Heart left ventricle (tissue), 13 donors: ENCODE data around the gene DNAJC8.

Source experiments
- CTCF ChIP-seq, 12 donors: fragments of 200-600 bp; sonication (generic) in 4 of 12; IDR thresholded peaks; one replicate each; pipeline versions ENCODE4 v1.5.0 to v1.8.0; 2018 to 2022; ENCODE audit warnings: antibody characterized with exemption in 12 of 12, mild to moderate bottlenecking in 5 of 12
- POLR2A ChIP-seq, 2 donors: fragments of 450-650 bp; IDR thresholded peaks; one replicate each; pipeline ENCODE4 v1.6.1; 2017; ENCODE audit warnings: antibody characterized with exemption in 2 of 2, mild to moderate bottlenecking in 2 of 2, moderate library complexity in 2 of 2
- donor health status: ischemic (EF 13 %, LVEDD 7.1; RV severe dilation, severe dysfunction).
- donor health status: DM: no; HTN: yes; CAD: no.
- donor health status: DM: no; HTN: no; CAD: no.
- donor health status: ischemic (EF 25% LVEDD 6.9; RV normal size, moderate dysfunction).
- donor health status: ischemic (EF 25% LVEDD 5.7; RV mildly dilated, moderate dysfunction).
- donor health status: ischemic (EF 35%, LVEDD 5.7; RV mildly dilated, moderate dysfunction).
- donor health status: nonischemic (EF 11% LVEDD 7.7; RV severe dilation, severe dysfunction).
- donor health status: DM: yes; HTN: yes; CAD: no.
- donor health status: PGD.
- donor health status: ischemic (EF 29% LVEDD 5.4; RV normal size, mild dysfunction).
- donor health status: nonischemic (EF 23%, LVEDD 6.1; RV moderate dilation, normal function).

- TF ChIP-seq CTCF (IDR thresholded peaks at IDR 0.05) = no peak
- TF ChIP-seq POLR2A (IDR thresholded peaks at IDR 0.05) = no peak
Measured at GRCh38 chr1:28196330-28196729, 36.5 kb downstream of the DNAJC8 start.
